ENCODE results near the gene ACBD4.

The ACBD4 gene

GRCh38 chr17:45098081-45098868 lies 37.2 kb upstream of the ACBD4 start:
- H3K4me3 ChIP-seq (replicated peaks; ENCODE audit: low read depth, low read length) = no peak overlapping the region
- no peak for DNase-seq (ENCODE audit: low read depth)
- TF ChIP-seq CTCF (IDR thresholded peaks at IDR 0.05; ENCODE audit: low read length, missing control alignments) = no peak

- peak; percentile 82 for DNase-seq (ENCODE audit: low read depth)
- no peak overlapping the region for H3K4me3 ChIP-seq (replicated peaks; ENCODE audit: low read depth, low read length)
- TF ChIP-seq CTCF (IDR thresholded peaks at IDR 0.05; ENCODE audit: low read length, missing control alignments) = peak; percentile 90
These were observed 36.4 kb upstream of the ACBD4 start for GRCh38 chr17:45098869-45099616.

GRCh38 chr17:45101546-45101882 lies 34.0 kb upstream of the ACBD4 start:
- DNase-seq (ENCODE audit: low read depth) = no peak
- H3K4me3 ChIP-seq (replicated peaks; ENCODE audit: low read depth, low read length) = no peak overlapping the region
- no peak for TF ChIP-seq CTCF (IDR thresholded peaks at IDR 0.05; ENCODE audit: low read length, missing control alignments)

GRCh38 chr17:45101883-45102811 lies 33.3 kb upstream of the ACBD4 start:
- DNase-seq (ENCODE audit: low read depth) = no peak
- H3K4me3 ChIP-seq (replicated peaks; ENCODE audit: low read depth, low read length) = no peak overlapping the region
- no peak for TF ChIP-seq CTCF (IDR thresholded peaks at IDR 0.05; ENCODE audit: low read length, missing control alignments)

- DNase-seq (ENCODE audit: low read depth) = no peak
- H3K4me3 ChIP-seq (replicated peaks; ENCODE audit: low read depth, low read length) = no peak overlapping the region
- TF ChIP-seq CTCF (IDR thresholded peaks at IDR 0.05; ENCODE audit: low read length, missing control alignments) = no peak
These were observed 32.6 kb upstream of the ACBD4 start for GRCh38 chr17:45102856-45103255.

- no peak overlapping the region for H3K4me3 ChIP-seq (replicated peaks; ENCODE audit: low read depth, low read length)
- no peak for TF ChIP-seq CTCF (IDR thresholded peaks at IDR 0.05; ENCODE audit: low read length, missing control alignments)
These were observed 32.2 kb upstream of the ACBD4 start for GRCh38 chr17:45103269-45103795.

More at GRCh38 chr17:45103269-45103795, 32.2 kb upstream of the ACBD4 start:
- no peak for DNase-seq (ENCODE audit: low read depth)

Measured in fibroblast of pulmonary artery (primary cell).